GM18517 (cell line): Measurements from ENCODE around the gene CFAP20DC.
"Not testable (repeated sequence)": the region's sequence is repeated elsewhere in the genome, so short reads cannot be mapped to it uniquely, and the experiment has no call there.

Experiments
- ATAC-seq: cut with Tn5 transposase; IDR thresholded peaks from one replicate; pipeline ENCODE4 v1.9.1; 2021; ENCODE audit warnings: mild to moderate bottlenecking, moderate library complexity; ENCODE audit not compliant: unreplicated experiment

The CFAP20DC gene

DNA sequence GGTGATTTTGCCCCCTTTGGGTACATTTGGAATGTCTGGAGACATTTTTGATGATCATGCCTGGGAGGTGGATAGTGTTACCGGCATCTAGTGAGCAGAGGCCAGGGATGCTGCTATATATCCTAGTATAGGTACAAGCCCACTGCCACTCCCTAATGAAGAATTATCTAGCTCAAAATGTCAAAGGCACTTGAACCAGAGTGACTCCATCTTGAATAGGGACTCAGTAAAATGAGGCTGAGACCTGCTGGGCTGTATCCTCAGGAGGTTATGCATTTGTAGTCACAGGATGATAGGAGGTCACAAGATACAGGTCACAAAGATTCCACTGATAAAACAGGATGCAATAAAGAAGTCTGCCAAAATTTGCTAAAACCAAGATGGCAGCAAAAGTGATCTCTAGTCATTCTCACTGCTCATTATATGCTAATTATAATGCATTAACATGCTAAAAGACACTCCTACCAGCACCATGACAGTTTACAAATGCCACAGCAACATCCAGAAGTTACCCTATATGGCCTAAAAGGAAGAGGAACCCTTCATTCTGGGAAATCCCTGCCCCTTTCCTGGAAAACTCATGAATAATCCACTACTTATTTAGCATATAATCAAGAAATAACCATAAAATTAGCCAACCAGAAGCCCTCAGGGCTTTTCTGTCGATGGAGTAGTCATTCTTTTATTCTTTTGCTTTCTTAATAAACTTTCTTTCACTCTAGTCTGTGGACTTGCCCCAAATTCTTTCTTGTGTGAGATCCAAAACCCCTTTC, 343.2 kb downstream of the CFAP20DC start:
- no peak for ATAC-seq

DNA sequence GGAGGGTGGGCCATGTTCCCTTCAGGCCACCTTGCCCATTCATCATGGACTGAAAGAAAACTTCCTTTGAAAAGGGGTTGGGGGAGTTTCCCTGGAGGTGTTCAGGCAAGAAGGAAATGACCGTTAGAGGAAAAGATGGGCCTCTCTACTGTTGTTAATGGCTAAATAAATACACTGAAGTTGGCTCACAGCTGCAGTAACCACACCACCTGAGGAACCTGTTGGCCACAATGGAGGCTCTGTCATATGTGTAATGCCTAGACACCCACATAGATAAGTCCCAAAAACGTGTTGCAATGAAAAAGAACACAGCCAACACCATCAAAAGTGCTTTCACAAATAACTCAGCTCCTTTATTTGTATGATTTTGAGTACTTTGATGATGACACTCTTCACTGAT, 345.1 kb downstream of the CFAP20DC start:
- ATAC-seq: no peak

DNA sequence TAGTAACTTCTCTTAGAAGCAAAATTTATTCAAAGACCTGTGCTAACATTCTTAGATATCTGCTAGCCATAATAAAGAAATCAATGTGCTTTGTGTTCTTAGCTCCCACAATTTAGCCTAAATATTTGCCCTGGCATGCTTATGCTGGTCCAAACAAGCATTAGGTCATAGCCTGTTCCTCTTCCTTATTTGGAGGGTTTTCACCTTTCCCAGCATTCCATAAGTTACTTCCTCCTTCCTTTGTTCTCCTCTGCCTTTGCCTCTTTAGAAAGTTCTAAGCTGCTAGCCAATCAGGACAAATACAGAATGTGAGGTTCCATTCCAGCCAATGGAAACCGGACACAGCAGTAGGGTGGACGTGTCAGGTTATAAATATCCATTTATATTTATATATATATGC, 345.5 kb downstream of the CFAP20DC start:
- ATAC-seq: not testable (repeated sequence)

DNA sequence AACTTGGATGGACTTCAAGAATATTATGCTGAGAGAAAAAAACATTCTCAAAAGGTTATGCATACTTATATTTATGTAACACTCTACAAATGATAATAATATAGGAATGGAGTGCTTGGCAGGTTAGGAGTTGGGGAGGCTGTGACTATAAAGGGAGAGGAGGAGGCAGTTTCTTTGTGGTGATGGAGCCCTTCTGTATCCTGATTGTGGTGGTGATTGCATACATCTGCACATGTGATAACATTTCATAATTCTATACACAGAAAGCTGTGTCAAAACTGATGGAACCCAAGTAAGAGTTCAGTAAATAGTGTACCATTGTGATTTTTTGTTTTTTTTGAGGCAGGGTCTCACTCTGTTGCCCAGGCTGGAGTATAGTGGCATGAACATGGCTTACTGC, 351.6 kb downstream of the CFAP20DC start:
- no peak for ATAC-seq

DNA sequence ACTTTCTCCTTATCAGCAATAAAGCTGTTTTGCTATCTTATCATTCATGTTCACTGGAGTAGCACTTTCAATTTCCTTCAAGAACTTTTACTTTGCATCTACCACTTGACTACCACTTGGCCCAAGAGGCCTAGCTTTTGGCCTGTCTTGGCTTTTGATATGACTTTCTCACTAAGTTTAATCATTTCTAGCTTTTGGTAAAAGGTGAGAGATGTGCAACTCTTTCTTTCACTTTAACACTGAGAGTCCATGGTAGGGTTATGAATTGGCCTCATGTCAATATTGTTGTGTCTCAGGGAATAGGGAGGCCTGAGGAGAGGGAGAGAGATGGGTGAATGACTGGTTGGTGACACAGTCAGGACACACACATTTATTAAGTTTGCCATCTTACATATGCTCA, 352.3 kb downstream of the CFAP20DC start:
- peak; percentile 56 for ATAC-seq

- not testable (repeated sequence) for ATAC-seq
Observed at GRCh38 chr3:58696813-58697212, 353.0 kb downstream of the CFAP20DC start.

GRCh38 chr3:58696093-58696492, 353.7 kb downstream of the CFAP20DC start:
- no peak for ATAC-seq

DNA sequence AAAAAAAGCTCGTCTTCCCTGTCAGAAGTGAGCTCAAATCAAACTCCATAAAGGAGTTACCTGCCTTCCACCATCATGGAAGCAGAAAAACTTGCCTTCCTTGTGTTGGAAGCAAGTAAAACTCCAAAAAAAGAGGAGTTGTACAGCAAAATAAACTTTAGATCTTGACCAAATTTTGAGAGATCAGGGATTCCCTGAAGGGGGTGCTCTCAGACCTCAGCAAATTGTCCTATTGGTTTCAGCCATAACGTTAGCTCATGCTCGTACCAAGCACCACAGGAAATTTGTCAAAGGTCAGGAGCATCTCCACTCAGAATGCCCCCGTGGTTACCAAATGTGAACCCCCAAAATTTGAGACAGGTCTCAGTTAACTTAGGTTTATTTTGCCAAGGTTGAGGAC, 354.5 kb downstream of the CFAP20DC start:
- not testable (repeated sequence) for ATAC-seq

GRCh38 chr3:58693940-58694850, 355.6 kb downstream of the CFAP20DC start:
- peak; percentile 56 for ATAC-seq

- ATAC-seq: no peak
Observed at GRCh38 chr3:58692484-58692883, 357.3 kb downstream of the CFAP20DC start.
